KMS-11 (cell line): ENCODE measurements around the gene SLC22A7.

Source experiments
- H2AFZ ChIP-seq: fragments of 200-600 bp; sonication (generic); 2 replicates; pipeline ENCODE4 v1.6.1; 2016; ENCODE audit warnings: antibody characterized with exemption, mixed run types, low read depth
- H3K27ac ChIP-seq: fragments of 200-600 bp; sonication (generic); 2 replicates; pipeline ENCODE4 v1.6.1; 2016; ENCODE audit warnings: mild to moderate bottlenecking, mixed run types
- H3K27me3 ChIP-seq: fragments of 200-600 bp; sonication (generic); 2 replicates; pipeline ENCODE4 v1.6.1; 2017; ENCODE audit warnings: mild to moderate bottlenecking, low read depth, mixed run types, moderate library complexity; ENCODE audit not compliant: insufficient read depth
- H3K36me3 ChIP-seq: fragments of 200-600 bp; sonication (generic); 2 replicates; pipeline ENCODE4 v1.6.1; 2017; ENCODE audit warnings: mild to moderate bottlenecking, mixed run types; ENCODE audit not compliant: insufficient read depth
- H3K4me1 ChIP-seq: fragments of 200-600 bp; sonication (generic); 2 replicates; pipeline ENCODE4 v1.6.1; 2016; ENCODE audit warnings: mild to moderate bottlenecking, low read depth, mixed run types; ENCODE audit not compliant: poor library complexity, severe bottlenecking
- H3K4me2 ChIP-seq: fragments of 200-600 bp; sonication (generic); 2 replicates; pipeline ENCODE4 v1.7.0; 2016; ENCODE audit warnings: mild to moderate bottlenecking, mixed run types
- H3K4me3 ChIP-seq: fragments of 200-600 bp; sonication (generic); IDR thresholded peaks from 2 replicates; pipeline ENCODE4 v1.6.1; 2017; ENCODE audit warnings: low read depth, low read length, mixed read lengths; ENCODE audit not compliant: insufficient read depth
- H3K79me2 ChIP-seq: fragments of 200-600 bp; sonication (generic); 2 replicates; pipeline ENCODE4 v1.6.1; 2016; ENCODE audit warnings: low read depth, mixed run types; ENCODE audit not compliant: insufficient read depth
- H3K9ac ChIP-seq: fragments of 200-600 bp; sonication (generic); 2 replicates; pipeline ENCODE4 v1.6.1; 2016; ENCODE audit warnings: mild to moderate bottlenecking, mixed run types
- H4K20me1 ChIP-seq: fragments of 200-600 bp; sonication (generic); 2 replicates; pipeline ENCODE4 v1.6.1; 2016; ENCODE audit warnings: mild to moderate bottlenecking, mixed run types; ENCODE audit not compliant: insufficient read depth
- TF ChIP-seq, protein P1 (sequence below): fragments of 200-600 bp; sonication (generic); conservative IDR thresholded peaks from 2 replicates; pipeline ENCODE4 v1.6.1; 2017; ENCODE audit warnings: low read depth, mild to moderate bottlenecking, antibody characterized with exemption, low read length, moderate library complexity, mixed read lengths

The SLC22A7 gene

DNA sequence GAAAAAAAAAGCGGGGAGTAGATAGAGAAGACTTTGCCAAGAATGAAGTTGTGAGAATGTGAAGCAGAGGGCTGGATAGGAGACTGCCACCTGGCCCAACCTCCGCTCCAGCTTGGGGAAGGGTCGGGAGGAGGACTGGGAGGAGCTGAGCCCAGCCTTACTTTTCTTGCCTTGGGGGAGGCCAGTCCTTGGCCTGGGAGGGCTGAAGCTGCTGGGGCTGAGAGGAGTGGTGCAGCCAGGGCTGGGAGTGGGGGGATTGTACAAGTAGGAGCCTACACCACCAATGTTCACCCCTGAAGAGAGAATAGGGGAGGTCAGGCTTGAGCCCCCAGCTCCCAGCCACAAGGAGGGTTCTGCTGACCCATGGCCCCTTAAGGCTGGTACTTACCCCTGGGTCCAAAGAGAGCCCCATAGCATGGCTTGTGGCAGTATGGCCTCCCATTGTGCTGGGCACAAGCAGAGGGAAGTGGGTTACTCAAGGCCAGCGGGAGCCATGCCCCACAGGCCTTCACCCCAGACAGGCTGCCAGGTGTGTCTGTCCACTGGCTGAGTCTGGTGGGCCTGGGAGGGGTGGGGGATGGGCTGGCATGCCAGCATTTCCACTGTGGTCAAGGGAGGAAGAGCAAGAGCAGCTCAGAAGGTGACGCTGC, 9.5 kb downstream of the SLC22A7 start:
- Histone ChIP-seq H3K36me3 (no peaks in the 10 kb centered on the region), H3K27me3 (no peaks in the 10 kb centered on the region), H3K27ac (no peak overlapping the region), H2AFZ (no peak overlapping the region), H4K20me1 (no peaks in the 10 kb centered on the region), H3K79me2 (no peaks in the 10 kb centered on the region), H3K4me2 (no peak overlapping the region), H3K9ac (no peak overlapping the region), H3K4me1 (peaks cover 5% of the 10 kb centered on the region), H3K4me3 (no peak overlapping the region)
- TF ChIP-seq, protein P1, sequence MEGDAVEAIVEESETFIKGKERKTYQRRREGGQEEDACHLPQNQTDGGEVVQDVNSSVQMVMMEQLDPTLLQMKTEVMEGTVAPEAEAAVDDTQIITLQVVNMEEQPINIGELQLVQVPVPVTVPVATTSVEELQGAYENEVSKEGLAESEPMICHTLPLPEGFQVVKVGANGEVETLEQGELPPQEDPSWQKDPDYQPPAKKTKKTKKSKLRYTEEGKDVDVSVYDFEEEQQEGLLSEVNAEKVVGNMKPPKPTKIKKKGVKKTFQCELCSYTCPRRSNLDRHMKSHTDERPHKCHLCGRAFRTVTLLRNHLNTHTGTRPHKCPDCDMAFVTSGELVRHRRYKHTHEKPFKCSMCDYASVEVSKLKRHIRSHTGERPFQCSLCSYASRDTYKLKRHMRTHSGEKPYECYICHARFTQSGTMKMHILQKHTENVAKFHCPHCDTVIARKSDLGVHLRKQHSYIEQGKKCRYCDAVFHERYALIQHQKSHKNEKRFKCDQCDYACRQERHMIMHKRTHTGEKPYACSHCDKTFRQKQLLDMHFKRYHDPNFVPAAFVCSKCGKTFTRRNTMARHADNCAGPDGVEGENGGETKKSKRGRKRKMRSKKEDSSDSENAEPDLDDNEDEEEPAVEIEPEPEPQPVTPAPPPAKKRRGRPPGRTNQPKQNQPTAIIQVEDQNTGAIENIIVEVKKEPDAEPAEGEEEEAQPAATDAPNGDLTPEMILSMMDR: no peak

DNA sequence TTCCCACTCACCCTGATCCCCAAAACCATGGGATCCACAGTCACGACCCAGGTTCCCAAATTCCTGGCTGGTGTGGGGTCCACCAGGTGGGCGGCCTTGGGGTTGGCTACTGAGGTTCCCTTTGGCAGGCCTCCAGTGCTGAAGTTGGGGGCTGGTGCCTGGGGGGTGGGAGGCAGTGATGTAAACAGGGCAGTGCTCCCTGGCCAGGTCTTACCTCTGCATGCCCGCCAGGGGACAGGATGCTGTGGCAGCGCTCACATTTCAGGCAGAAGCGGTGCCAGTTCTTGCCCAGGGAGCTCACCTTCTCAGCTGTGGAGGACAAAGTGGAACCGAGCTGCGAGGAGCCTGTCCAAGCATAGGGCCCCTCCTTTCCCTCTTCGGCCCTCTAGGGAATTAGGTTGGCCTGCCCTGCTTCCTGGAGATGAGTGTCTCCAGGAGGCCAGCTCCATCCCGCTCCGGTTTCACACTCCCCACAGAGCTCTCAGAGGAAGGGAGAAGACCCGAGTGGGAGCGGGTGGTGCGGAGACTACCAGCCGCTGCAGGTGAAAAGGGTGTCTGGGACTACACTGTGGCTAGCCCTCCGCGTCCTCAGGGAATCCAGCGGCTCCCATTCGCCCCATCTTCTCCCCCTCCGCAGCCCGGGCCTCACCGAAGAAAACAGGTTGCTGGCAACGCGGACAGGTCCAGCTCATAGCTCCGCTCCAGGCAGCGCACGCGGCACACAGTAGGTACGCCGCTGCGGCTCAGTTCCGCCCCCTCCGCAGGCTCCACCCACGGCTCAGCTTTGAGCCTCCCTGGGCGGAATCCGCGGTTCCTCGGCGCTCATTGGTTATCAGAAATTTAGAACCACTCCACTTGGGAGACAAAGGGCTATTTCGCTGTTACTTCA, 10.3 kb downstream of the SLC22A7 start, which contains the start of gene CRIP3:
CRIP3 (minus strand) TSS at position 726 of the 889 bp plus-strand sequence; CDS start at position 692, 34 bp downstream.
- Histone ChIP-seq H3K79me2 (no peaks in the 10 kb centered on the region), H3K36me3 (no peaks in the 10 kb centered on the region), H3K27ac (no peak within 1 kb of the TSS), H3K27me3 (no peaks in the 10 kb centered on the region), H2AFZ (no peak within 1 kb of the TSS), H3K4me1 (peaks cover 5% of the 10 kb centered on the region), H3K4me2 (no peak within 1 kb of the TSS), H3K4me3 (no peak within 1 kb of the TSS), H3K9ac (no peak within 1 kb of the TSS), H4K20me1 (no peaks in the 10 kb centered on the region)
- TF ChIP-seq, protein P1: no peak

- no peaks in the 10 kb centered on the region for H4K20me1 ChIP-seq
- peaks cover 5% of the 10 kb centered on the region for H3K4me1 ChIP-seq
- H3K27me3 ChIP-seq: no peaks in the 10 kb centered on the region
- no peak overlapping the region for H3K4me3 ChIP-seq
- no peak overlapping the region for H2AFZ ChIP-seq
- H3K4me2 ChIP-seq: no peak overlapping the region
- TF ChIP-seq, protein P1: no peak
- no peaks in the 10 kb centered on the region for H3K79me2 ChIP-seq
- H3K36me3 ChIP-seq: no peaks in the 10 kb centered on the region
- no peak overlapping the region for H3K27ac ChIP-seq
- H3K9ac ChIP-seq: no peak overlapping the region
Observed at GRCh38 chr6:43308990-43309477, 11.0 kb downstream of the SLC22A7 start.

DNA sequence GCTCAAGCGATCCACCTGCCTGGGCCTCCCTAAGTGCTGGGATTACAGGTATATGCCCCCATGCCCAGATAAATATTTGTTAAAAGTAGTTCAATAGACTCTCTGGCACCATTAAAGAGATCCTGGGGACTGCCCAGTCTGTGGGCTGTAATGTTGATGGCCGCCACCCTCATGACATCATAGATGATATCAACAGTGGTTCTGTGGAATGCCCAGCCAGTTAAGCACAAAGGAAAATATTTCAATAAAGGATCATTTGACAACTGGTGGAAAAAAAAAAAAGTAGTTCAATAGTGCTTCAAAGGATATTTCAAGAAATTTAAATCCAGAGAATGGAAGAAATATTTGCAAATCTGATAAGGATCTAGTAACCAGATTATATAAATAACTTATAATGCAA, 12.1 kb downstream of the SLC22A7 start:
- peaks cover 5% of the 10 kb centered on the region for H3K4me1 ChIP-seq
- H2AFZ ChIP-seq: no peak overlapping the region
- H3K27me3 ChIP-seq: no peaks in the 10 kb centered on the region
- no peak overlapping the region for H3K4me2 ChIP-seq
- H4K20me1 ChIP-seq: no peaks in the 10 kb centered on the region
- H3K36me3 ChIP-seq: no peaks in the 10 kb centered on the region
- no peak overlapping the region for H3K4me3 ChIP-seq
- H3K27ac ChIP-seq: no peak overlapping the region
- TF ChIP-seq, protein P1: no peak
- H3K79me2 ChIP-seq: no peaks in the 10 kb centered on the region
- no peak overlapping the region for H3K9ac ChIP-seq
